HCT116 (cell line): ENCODE data around the gene TMEM187. TPM values are rescaled to one million over a fixed set of nuclear protein-coding genes. Genes with fewer than 3 reads are reported as not detected.

Source experiments
- ATAC-seq: fragments of 200-7000 bp; cut with Tn5 transposase; 2 replicates; pipeline ENCODE4 v1.9.1; 2020; ENCODE audit warnings: mild to moderate bottlenecking, moderate library complexity
- BruUV-seq: library from RNA; stranded (reverse); fragments of 400-500 nt; replicated peaks from 2 replicates; lab custom pipeline; 2021; lab: Mats Ljungman, UMichigan
- CTCF ChIA-PET: fragments of 300-600 bp; sonication (Branson Sonifier 250); formaldehyde crosslinking; loops from one replicate; lab custom pipeline; 2021; ENCODE audit warnings: antibody characterized with exemption; lab: Charles Lee
- POLR2A ChIA-PET: fragments of 300-600, 350-600 bp; sonication (Branson Sonifier 250); formaldehyde crosslinking; loops from one replicate; lab custom pipeline; 2021; ENCODE audit warnings: antibody characterized with exemption; lab: Charles Lee
- RAD21 ChIA-PET, 2 experiments: fragments of 300-600 bp; sonication (Branson Sonifier 250); formaldehyde crosslinking; loops; one replicate each; lab custom pipeline; 2023; ENCODE audit warnings: low total read pairs in 2 of 2; ENCODE audit not compliant: uncharacterized antibody in 2 of 2, unreplicated experiment in 2 of 2, low non-redundant PET in 1 of 2; lab: Charles Lee
- DNase-seq: peaks from one replicate; pipeline ENCODE4 v3.0.0-alpha.2; 2010; ENCODE audit warnings: low read depth, low spot score
- H2AFZ ChIP-seq: fragments of 200-600 bp; shearing (Covaris generic), sonication (generic); 2 replicates; pipeline ENCODE4 v1.6.1; 2017; ENCODE audit warnings: low read depth, mixed run types, mixed read lengths, antibody characterized with exemption, low read length; ENCODE audit not compliant: poor library complexity, severe bottlenecking
- H3K27ac ChIP-seq: 2 replicates; pipeline ENCODE4 v1.5.1; 2012; ENCODE audit warnings: low read depth, low read length
- H3K27me3 ChIP-seq: fragments of 200-600 bp; sonication (generic); 2 replicates; pipeline ENCODE4 v1.6.1; 2016; ENCODE audit warnings: mixed run types, low read length, mixed read lengths; ENCODE audit not compliant: insufficient read depth
- H3K36me3 ChIP-seq, 2 experiments: fragments of 200-500 bp in 1 of 2; fragments of 200-600 bp in 1 of 2; sonication (Bioruptor generic) in 1 of 2; sonication (generic) in 1 of 2; 2 replicates each; pipeline versions ENCODE4 v1.5.1 to v1.6.1; 2014 to 2016; ENCODE audit warnings: low read length in 2 of 2, inconsistent platforms in 1 of 2, mixed read lengths in 1 of 2, mixed run types in 1 of 2; ENCODE audit not compliant: insufficient read depth in 2 of 2, control insufficient read depth in 1 of 2
- H3K4me1 ChIP-seq, 2 experiments: fragments of 200-600 bp in 1 of 2; sonication (generic) in 1 of 2; 2 replicates each; pipeline versions ENCODE4 v1.5.1 to v1.6.1; 2012 to 2017; ENCODE audit warnings: low read length in 2 of 2, inconsistent platforms in 1 of 2, mild to moderate bottlenecking in 1 of 2, mixed read lengths in 1 of 2, mixed run types in 1 of 2, moderate library complexity in 1 of 2; ENCODE audit not compliant: insufficient read depth in 2 of 2, control insufficient read depth in 1 of 2
- H3K4me2 ChIP-seq: fragments of 200-600 bp; sonication (generic); 2 replicates; pipeline ENCODE4 v1.6.1; 2017; ENCODE audit warnings: mixed run types, low read length, mixed read lengths
- H3K4me3 ChIP-seq, 2 experiments: fragments of 200-600 bp in 1 of 2; sonication (generic) in 1 of 2; replicated peaks in 1 of 2; 2 replicates each; pipeline ENCODE4 v1.5.1; 2011 to 2016; ENCODE audit warnings: low read length in 2 of 2, control low read depth in 1 of 2, low read depth in 1 of 2, mild to moderate bottlenecking in 1 of 2, mixed read lengths in 1 of 2, mixed run types in 1 of 2
- H3K79me2 ChIP-seq: fragments of 200-600 bp; sonication (generic); 2 replicates; pipeline ENCODE4 v1.6.1; 2017; ENCODE audit warnings: mild to moderate bottlenecking, mixed run types, low read length, moderate library complexity, mixed read lengths; ENCODE audit not compliant: insufficient read depth
- H3K9ac ChIP-seq: fragments of 200-600 bp; sonication (generic); 2 replicates; pipeline ENCODE4 v1.6.1; 2016; ENCODE audit warnings: low read length, mixed read lengths
- H3K9me2 ChIP-seq: fragments of 200-600 bp; sonication (generic), shearing (Covaris generic); 2 replicates; pipeline ENCODE4 v1.6.1; 2017; ENCODE audit warnings: mixed run types, mild to moderate bottlenecking, moderate library complexity; ENCODE audit not compliant: insufficient read depth
- H3K9me3 ChIP-seq, 2 experiments: fragments of 200-500 bp in 1 of 2; fragments of 200-600 bp in 1 of 2; sonication (Bioruptor generic) in 1 of 2; sonication (generic) in 1 of 2; 2 replicates each; pipeline ENCODE4 v1.6.1; 2014 to 2017; ENCODE audit warnings: low read length in 2 of 2, mixed read lengths in 2 of 2, inconsistent platforms in 1 of 2, low read depth in 1 of 2, mild to moderate bottlenecking in 1 of 2, mixed run types in 1 of 2, moderate library complexity in 1 of 2; ENCODE audit not compliant: control insufficient read depth in 1 of 2, insufficient read depth in 1 of 2
- H4K20me1 ChIP-seq: fragments of 200-600 bp; sonication (generic), shearing (Covaris generic); 2 replicates; pipeline ENCODE4 v1.6.1; 2017; ENCODE audit warnings: mixed run types, mild to moderate bottlenecking, moderate library complexity; ENCODE audit not compliant: insufficient read depth
- CBX3 ChIP-seq: IDR thresholded peaks from 2 replicates; pipeline ENCODE4 v1.6.1; 2012; ENCODE audit warnings: low read depth
- EGR1 ChIP-seq: IDR thresholded peaks from 2 replicates; pipeline ENCODE4 v1.6.1; 2012; ENCODE audit warnings: low read depth
- ELF1 ChIP-seq: IDR thresholded peaks from 2 replicates; pipeline ENCODE4 v1.6.1; 2012; ENCODE audit warnings: low read depth, borderline replicate concordance
- EZH2phosphoT487 ChIP-seq: fragments of 200-600 bp; IDR thresholded peaks from 2 replicates; pipeline ENCODE4 v1.6.1; 2018; ENCODE audit warnings: antibody characterized with exemption, borderline replicate concordance
- JUND ChIP-seq: IDR thresholded peaks from 2 replicates; pipeline ENCODE4 v1.6.1; 2012
- RAD21 ChIP-seq: IDR thresholded peaks from 2 replicates; pipeline ENCODE4 v1.6.1; 2012; ENCODE audit warnings: low read depth, mild to moderate bottlenecking
- SP1 ChIP-seq: IDR thresholded peaks from 2 replicates; pipeline ENCODE4 v1.6.1; 2012; ENCODE audit warnings: low read depth
- TCF7L2 ChIP-seq: IDR thresholded peaks from 2 replicates; pipeline ENCODE4 v1.7.0; 2011; ENCODE audit warnings: borderline replicate concordance, inconsistent platforms; ENCODE audit not compliant: insufficient read depth, insufficient read length; ENCODE audit errors: extremely low read depth
- YY1 ChIP-seq: IDR thresholded peaks from 2 replicates; pipeline ENCODE4 v1.6.1; 2011; ENCODE audit warnings: low read length, low read depth, moderate library complexity, mild to moderate bottlenecking; ENCODE audit not compliant: insufficient replicate concordance; ENCODE audit errors: extremely low read depth
- ZNF274 ChIP-seq: fragments of 200-500 bp; sonication (Bioruptor generic); IDR thresholded peaks from 2 replicates; pipeline ENCODE4 v1.6.1; 2014; ENCODE audit warnings: mild to moderate bottlenecking, low read depth, low read length, inconsistent platforms
- intact Hi-C: fragments of 100-400 bp; cut with micrococcal nuclease; formaldehyde crosslinking; loops from 2 replicates; pipeline ENCODE4 v1.10.0; 2022
- total RNA-seq: library from RNA; stranded (reverse); gene quantifications from one replicate; pipeline ENCODE4 v1.2.1, GENCODE V29; 2021; ENCODE audit not compliant: unreplicated experiment
- TF ChIP-seq, protein P1 (sequence below): IDR thresholded peaks from 2 replicates; pipeline ENCODE4 v1.6.1; 2011; ENCODE audit warnings: mild to moderate bottlenecking, low read length, moderate library complexity; ENCODE audit not compliant: insufficient replicate concordance; ENCODE audit errors: extremely low read depth
- TF ChIP-seq, protein P2 (sequence below): IDR thresholded peaks from 2 replicates; pipeline ENCODE4 v1.6.1; 2012
- TF ChIP-seq, protein P3 (sequence below): IDR thresholded peaks from 2 replicates; pipeline ENCODE4 v1.6.1; 2012

TMEM187 gene
- total RNA-seq, 1 experiment from 2014 or later, result 12.6 TPM

DNA sequence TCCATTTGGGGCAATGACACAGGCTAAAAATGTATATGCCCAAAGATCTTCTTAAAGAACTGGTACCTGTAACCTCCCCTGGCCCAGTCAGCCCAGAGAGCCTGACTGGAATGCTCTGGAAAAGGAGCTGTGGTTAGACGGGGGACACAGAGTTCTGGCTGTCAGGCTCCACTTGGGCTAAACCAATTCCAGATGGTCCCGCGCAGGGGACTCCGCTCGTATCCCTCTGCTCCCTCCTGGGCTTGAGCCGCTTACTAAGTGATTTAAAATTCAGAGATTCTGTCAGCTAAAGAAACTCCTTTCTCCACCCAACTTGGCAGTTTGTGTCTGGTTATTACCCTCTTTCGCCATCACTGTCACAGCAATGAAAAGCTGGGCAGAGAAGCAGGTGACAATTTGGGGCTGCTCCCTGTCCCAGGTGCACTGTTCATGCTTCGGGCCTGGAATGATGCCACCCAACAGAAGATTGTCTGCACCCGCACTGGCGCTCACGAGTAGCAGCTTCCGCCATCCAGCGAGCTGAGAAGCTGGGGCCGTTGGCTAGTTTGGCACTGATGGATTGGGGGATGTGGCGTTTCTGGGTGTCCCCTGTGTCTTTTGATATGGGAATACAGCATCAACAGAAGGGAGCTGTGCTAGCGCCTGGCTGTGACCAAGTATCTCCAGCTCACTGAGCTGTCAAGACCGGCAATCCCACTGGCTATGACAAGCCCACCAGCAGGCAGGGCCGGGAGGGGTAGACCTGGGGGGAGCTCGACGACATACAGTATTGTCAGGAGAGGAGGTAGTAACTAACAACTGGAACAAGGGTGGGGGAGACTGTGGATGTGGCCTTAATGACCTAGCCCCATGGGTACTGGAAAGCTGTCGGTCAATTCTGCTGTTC, 53.8 kb downstream of the TMEM187 start:
- DNase-seq, result no peak
- POLR2A ChIA-PET, result interaction anchor here (0.5 kb wide), 1 partner anchor 16 kb away, joined by 3 read pairs; no protein-coding TSS in a partner anchor
- intact Hi-C loops, result no loop called here

More for the DNA sequence above, 53.8 kb downstream of the TMEM187 start:
- no peaks in the 10 kb centered on the region for H4K20me1 ChIP-seq
- TF ChIP-seq TCF7L2, result no peak
- no peak for TF ChIP-seq SP1
- TF ChIP-seq YY1, result no peak
- no peak for TF ChIP-seq ZNF274
- TF ChIP-seq ELF1, result no peak
- TF ChIP-seq, protein P1, sequence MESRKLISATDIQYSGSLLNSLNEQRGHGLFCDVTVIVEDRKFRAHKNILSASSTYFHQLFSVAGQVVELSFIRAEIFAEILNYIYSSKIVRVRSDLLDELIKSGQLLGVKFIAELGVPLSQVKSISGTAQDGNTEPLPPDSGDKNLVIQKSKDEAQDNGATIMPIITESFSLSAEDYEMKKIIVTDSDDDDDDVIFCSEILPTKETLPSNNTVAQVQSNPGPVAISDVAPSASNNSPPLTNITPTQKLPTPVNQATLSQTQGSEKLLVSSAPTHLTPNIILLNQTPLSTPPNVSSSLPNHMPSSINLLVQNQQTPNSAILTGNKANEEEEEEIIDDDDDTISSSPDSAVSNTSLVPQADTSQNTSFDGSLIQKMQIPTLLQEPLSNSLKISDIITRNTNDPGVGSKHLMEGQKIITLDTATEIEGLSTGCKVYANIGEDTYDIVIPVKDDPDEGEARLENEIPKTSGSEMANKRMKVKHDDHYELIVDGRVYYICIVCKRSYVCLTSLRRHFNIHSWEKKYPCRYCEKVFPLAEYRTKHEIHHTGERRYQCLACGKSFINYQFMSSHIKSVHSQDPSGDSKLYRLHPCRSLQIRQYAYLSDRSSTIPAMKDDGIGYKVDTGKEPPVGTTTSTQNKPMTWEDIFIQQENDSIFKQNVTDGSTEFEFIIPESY, result no peak
- TF ChIP-seq JUND, result no peak
- no peak for TF ChIP-seq EZH2phosphoT487
- TF ChIP-seq, protein P2, sequence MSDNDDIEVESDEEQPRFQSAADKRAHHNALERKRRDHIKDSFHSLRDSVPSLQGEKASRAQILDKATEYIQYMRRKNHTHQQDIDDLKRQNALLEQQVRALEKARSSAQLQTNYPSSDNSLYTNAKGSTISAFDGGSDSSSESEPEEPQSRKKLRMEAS, result no peak
- no peak for TF ChIP-seq EGR1
- no peak for TF ChIP-seq CBX3
- TF ChIP-seq RAD21, result no peak
- TF ChIP-seq, protein P3, sequence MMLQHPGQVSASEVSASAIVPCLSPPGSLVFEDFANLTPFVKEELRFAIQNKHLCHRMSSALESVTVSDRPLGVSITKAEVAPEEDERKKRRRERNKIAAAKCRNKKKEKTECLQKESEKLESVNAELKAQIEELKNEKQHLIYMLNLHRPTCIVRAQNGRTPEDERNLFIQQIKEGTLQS, result no peak
- TF ChIP-seq, all 23 proteins: peak for 0
- CTCF ChIA-PET, result no interaction called here
- Histone ChIP-seq H2AFZ (no peak overlapping the region), H3K9me2 (no peaks in the 10 kb centered on the region), H3K4me3 (no peak overlapping the region), H3K27ac (no peak overlapping the region), H3K4me1 (peaks cover 3 to 14% of the 10 kb centered on the region in 2 experiments), H3K9me3 (no peaks in the 10 kb centered on the region), H3K4me2 (no peak overlapping the region), H3K27me3 (no peaks in the 10 kb centered on the region), H3K79me2 (no peaks in the 10 kb centered on the region; the same call in 1 of the 2 replicates), H3K36me3 (no peaks in the 10 kb centered on the region; a peak in 1 of 4 replicates), H3K9ac (no peak overlapping the region)
- no peak for ATAC-seq
- BruUV-seq, result no TSS peak
- RAD21 ChIA-PET, result no interaction called here
